GM23248 (cell line): ENCODE results near the gene MC1R.

Source experiments
- EZH2 ChIP-seq: fragments of 200-600 bp; sonication (generic); IDR thresholded peaks from 2 replicates; pipeline ENCODE4 v1.6.1; 2018; ENCODE audit warnings: antibody characterized with exemption, mild to moderate bottlenecking; ENCODE audit not compliant: insufficient read depth, poor library complexity, severe bottlenecking
- EZH2phosphoT487 ChIP-seq: fragments of 200-600 bp; sonication (generic); IDR thresholded peaks from 2 replicates; pipeline ENCODE4 v1.6.1; 2018; ENCODE audit warnings: antibody characterized with exemption, moderate library complexity, mild to moderate bottlenecking, low read depth; ENCODE audit not compliant: insufficient read depth

DNA sequence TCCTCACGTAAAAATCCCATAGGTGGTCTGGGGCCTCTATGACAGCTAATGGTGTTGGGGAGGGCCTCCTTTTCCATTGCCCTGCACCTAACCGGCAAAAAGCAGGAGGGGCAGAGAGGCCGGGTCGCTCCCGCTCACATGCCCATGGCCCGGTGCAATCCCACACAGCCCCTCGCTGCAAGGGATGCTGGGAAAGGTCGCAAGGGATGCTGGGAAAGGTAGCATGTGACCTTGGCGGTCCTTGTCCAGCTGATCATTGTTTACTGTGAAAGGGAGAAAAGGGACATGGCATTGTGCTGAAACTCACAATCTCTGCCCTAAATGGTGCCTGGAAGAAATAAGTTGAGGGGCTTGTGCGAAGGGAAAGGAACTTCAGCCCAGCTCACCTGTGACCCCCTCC lies 39.9 kb downstream of the MC1R start:
- TF ChIP-seq EZH2 (no peak), EZH2phosphoT487 (no peak)
